G401.6 (cell line): ENCODE data around the gene SEMA4D.

ENCODE experiments used
- FAIRE-seq: peaks from 2 replicates; lab custom pipeline; 2012; peaks lifted over from hg19 to GRCh38; lab: Jason Lieb, UNC

SEMA4D gene

GRCh38 chr9:89529243-89530035, 31.5 kb upstream of the SEMA4D start:
- FAIRE-seq = no peak

GRCh38 chr9:89528540-89528939, 30.6 kb upstream of the SEMA4D start:
- no peak for FAIRE-seq

DNA sequence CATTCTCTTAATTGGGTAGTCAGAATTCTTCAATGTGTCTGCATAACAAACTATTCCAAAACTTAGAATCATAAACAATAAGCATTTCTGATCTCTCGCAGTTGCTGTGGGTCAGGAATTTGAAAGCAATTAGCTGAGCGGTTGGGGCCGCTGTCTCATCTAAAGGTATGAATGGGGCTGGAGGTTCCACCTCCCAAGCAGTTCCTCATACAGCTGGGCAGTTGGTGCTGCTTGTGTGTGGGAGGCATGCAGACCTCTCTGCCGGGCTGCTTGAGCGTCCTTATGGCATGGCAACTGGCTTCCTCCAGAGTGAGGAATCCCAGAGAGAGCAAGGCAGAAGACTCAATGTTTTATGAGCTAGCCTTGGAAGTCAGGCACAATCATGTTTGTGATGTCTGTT, 30.2 kb upstream of the SEMA4D start:
- FAIRE-seq = no peak

DNA sequence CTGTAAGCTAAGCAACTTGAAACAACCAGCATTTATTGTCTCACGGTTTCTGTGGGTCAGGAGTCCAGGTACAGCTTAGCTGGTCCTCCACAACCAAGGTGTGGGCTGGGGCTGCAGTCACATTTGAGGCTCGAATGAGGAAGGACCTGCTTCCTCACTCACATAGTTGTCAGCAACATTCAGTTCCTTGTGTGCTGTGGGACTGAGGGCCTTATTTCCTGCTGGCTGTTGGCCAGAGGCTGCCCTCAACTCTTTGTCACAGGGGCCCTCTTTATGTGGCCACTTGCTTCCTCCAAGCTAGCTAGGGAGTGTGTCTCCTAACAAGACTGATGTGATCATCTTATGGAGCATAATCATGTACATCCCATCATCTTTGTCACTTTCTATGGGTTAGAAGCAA, 29.2 kb upstream of the SEMA4D start:
- FAIRE-seq = no peak

DNA sequence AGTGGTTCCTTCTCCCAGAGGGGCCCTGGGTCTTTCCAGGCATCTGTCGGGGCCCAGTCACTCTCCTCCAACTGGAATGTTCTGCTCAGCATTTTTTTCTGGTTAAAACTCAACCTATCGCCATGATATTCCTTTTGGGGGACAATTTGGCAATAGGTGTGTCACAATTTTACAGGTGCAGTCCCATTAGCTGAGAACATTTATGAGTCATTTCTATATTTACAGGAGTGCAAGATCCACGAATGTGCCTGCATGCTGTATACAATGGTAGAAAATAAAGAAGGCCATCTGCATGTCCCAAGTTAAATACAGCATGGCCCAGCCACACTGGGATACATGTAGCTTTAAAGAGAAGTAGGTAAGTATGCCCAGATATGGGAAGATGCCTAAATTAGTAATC, 28.8 kb upstream of the SEMA4D start:
- no peak for FAIRE-seq

GRCh38 chr9:89525446-89526374, 27.8 kb upstream of the SEMA4D start:
- FAIRE-seq = no peak

DNA sequence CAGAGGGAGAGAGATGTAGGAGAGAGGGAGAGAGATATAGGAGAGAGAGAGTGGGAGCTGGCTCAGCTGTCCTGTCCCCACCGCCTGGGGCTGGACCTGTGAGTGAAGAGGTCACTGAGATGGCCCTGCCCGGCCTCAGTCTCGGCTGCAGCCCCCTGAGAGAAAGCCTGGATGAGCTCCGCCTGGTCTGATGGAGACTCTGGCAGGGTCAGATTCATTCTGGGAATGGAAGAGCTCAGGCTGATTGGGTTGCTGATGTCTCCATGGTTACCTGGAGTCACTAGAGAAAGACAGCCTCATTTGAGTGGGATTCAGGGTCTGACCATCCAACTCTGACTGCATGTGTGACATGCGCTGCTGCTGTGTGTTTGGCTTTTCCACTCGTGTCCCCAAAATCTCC, 27.1 kb upstream of the SEMA4D start:
- FAIRE-seq = no peak

DNA sequence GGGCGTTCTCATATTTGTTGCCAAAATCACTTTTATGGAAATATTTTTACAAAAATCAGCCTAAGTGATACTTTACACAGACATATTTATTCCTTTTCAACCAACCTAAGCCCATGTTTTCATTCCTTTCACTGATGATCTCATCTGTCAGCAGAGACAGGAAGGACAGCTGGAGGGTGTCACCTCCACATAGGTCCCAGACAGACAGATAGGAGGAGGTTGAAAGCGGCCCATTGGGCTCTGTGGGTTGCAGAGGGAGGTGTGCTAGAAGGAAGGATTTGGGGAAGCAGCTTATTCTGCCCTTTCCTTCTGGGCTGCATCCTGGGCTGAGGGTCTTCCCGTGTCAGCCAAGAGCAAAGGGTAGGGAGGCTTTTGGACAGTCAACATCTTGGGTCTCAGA, 26.0 kb upstream of the SEMA4D start:
- no peak for FAIRE-seq

DNA sequence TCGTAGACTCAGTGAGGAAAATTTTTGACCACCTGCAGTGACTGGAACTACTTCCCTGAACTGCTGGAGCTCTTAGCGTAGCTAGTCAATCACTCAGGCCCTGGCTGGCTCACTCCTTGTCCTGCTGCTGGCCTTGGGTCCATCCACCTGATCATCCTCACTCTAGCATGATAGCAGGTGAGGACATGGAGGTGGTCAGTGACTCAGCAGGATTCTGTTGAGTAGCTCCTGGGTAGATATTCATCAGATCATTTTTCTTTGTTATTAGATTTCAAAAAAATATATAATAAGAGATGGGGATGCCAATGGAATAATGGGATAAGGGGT, 25.0 kb upstream of the SEMA4D start:
- FAIRE-seq = no peak

- no peak for FAIRE-seq
These were observed 24.5 kb upstream of the SEMA4D start for GRCh38 chr9:89522261-89522958.

GRCh38 chr9:89519366-89519805, 21.5 kb upstream of the SEMA4D start:
- no peak for FAIRE-seq

GRCh38 chr9:89518466-89519365, 20.8 kb upstream of the SEMA4D start:
- FAIRE-seq = no peak

GRCh38 chr9:89515416-89515815, 17.5 kb upstream of the SEMA4D start:
- no peak for FAIRE-seq

- FAIRE-seq = no peak
These were observed 17.0 kb upstream of the SEMA4D start for GRCh38 chr9:89514956-89515355.

GRCh38 chr9:89514337-89514736, 16.4 kb upstream of the SEMA4D start:
- FAIRE-seq = no peak

GRCh38 chr9:89513837-89514236, 15.9 kb upstream of the SEMA4D start:
- no peak for FAIRE-seq

- no peak for FAIRE-seq
These were observed 14.5 kb upstream of the SEMA4D start for GRCh38 chr9:89512382-89512781.

DNA sequence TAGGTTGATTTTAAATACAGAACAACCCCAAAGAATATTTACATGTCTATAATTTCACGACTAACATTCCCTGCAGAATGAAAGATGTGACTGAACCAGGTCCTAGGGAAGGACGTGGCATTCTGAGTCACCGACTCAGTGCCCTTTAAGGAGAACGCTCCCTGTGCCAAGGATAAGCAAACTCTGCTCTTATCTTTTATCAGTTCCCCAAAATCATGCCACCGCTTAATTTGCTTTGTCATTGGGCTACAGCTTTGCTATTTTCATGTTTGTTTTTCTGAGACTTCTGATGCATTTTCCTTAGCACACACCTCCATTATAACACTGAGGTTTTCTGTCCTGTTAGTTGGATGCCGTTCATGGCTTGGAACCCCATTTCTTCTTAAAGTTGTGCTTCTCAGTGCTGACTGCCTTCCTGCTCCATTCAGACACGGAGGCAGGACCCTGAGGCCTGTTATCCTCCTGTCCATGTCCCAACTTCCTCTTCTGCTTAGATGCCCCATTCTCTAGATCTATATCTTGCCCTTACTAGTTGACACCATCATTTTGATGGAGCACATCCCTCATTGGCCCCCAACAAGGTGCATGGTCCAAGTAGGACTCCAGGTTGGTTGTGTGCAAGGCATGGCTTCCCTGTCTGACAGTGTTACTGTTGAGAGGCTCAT, 11.2 kb upstream of the SEMA4D start:
- FAIRE-seq = no peak

DNA sequence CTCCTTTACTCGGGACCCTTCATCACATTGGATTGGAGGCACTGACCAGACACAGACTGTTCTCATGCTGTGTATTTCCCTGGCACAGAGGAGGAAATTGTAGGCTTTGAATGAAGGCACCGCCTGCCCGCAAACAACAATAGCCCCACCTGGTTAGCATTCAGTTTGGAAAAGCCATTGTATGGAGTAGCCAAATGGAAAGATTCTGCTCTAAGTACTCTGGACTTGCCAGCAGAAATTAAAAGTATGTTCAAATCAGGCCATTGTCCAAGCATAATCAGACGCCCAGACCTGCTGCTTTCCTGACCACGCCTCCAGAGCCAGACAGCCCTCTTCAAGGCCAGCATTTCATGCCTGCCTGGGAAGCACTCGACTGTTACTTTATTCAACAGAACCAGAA, 8.0 kb upstream of the SEMA4D start:
- no peak for FAIRE-seq

GRCh38 chr9:89505048-89505447, 7.1 kb upstream of the SEMA4D start:
- FAIRE-seq = no peak

DNA sequence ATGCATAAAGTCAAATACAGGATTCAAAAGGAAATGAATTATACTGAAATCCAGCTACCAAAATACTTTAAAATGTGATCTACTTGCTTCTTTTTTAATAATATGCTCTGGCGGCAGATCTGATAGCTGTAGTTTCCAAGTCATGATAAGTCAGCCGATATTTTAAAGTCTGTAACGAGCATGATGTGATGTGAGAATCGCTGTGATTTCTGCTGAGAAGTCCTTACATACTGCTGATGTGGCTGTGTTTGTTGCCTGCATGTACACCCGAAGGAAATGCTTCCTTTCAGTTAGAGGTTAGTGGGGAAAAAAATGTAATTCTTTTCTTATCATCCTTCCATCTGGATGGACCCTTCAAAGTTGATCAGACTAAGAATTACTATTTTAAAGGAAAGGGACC, 4.8 kb upstream of the SEMA4D start:
- no peak for FAIRE-seq
